PC-3 (cell line): ENCODE results near the gene CCNYL1. TPM values are rescaled to one million over a fixed set of nuclear protein-coding genes. Genes with fewer than 3 reads are reported as not detected.
A peak's percentile ranks its signal among the peaks of the same experiment; 100 is the strongest.
"Not testable (repeated sequence)": the region's sequence is repeated elsewhere in the genome, so short reads cannot be mapped to it uniquely, and the experiment has no call there.

Experiments used
- ATAC-seq: fragments of 200-7000 bp; cut with Tn5 transposase; 2 replicates; pipeline ENCODE4 v1.9.1; 2020; ENCODE audit warnings: mild to moderate bottlenecking, moderate library complexity
- BruUV-seq: library from RNA; stranded (reverse); fragments of 400-500 nt; replicated peaks from 2 replicates; lab custom pipeline; 2021; lab: Mats Ljungman, UMichigan
- CTCF ChIA-PET: fragments of 300-600 bp; sonication (Branson Sonifier 250); formaldehyde crosslinking; loops from one replicate; lab custom pipeline; 2022; ENCODE audit warnings: antibody characterized with exemption; lab: Charles Lee
- POLR2A ChIA-PET: fragments of 300-600 bp; sonication (Branson Sonifier 250); formaldehyde crosslinking; loops from one replicate; lab custom pipeline; 2022; ENCODE audit warnings: antibody characterized with exemption; ENCODE audit not compliant: unreplicated experiment; lab: Charles Lee
- DNase-seq: peaks from one replicate; pipeline ENCODE4 v3.0.0-alpha.2; 2015
- H2AFZ ChIP-seq: fragments of 300-600 bp; sonication (generic); 2 replicates; pipeline ENCODE4 v1.6.0; 2016; ENCODE audit warnings: antibody characterized with exemption, low read length
- H3F3A ChIP-seq: fragments of 300-600 bp; sonication (generic); one replicate; pipeline ENCODE4 v1.6.0; 2017; ENCODE audit warnings: antibody characterized with exemption, low read length, control low read depth, mild to moderate bottlenecking; ENCODE audit not compliant: unreplicated experiment
- H3K27ac ChIP-seq: fragments of 300-600 bp; sonication (generic); 2 replicates; pipeline ENCODE4 v1.5.1; 2016; ENCODE audit warnings: mild to moderate bottlenecking, low read length
- H3K27me3 ChIP-seq: fragments of 300-600 bp; sonication (generic); 2 replicates; pipeline ENCODE4 v1.6.1; 2016; ENCODE audit warnings: low read length, mixed read lengths
- H3K36me3 ChIP-seq: fragments of 300-600 bp; sonication (generic); 2 replicates; pipeline ENCODE4 v1.6.1; 2016; ENCODE audit warnings: low read depth, mixed run types, low read length, mixed read lengths
- H3K4me1 ChIP-seq: fragments of 300-600 bp; sonication (generic); 2 replicates; pipeline ENCODE4 v1.5.1; 2016; ENCODE audit warnings: low read length; ENCODE audit not compliant: insufficient read depth
- H3K4me2 ChIP-seq: fragments of 300-600 bp; sonication (generic); 2 replicates; pipeline ENCODE4 v1.6.0; 2016; ENCODE audit warnings: low read length
- H3K4me3 ChIP-seq: fragments of 300-600 bp; sonication (generic); 2 replicates; pipeline ENCODE4 v1.5.1; 2016; ENCODE audit warnings: mild to moderate bottlenecking, low read length, mixed read lengths
- H3K79me2 ChIP-seq: fragments of 300-600 bp; sonication (generic); 2 replicates; pipeline ENCODE4 v1.6.1; 2017; ENCODE audit warnings: low read length, mixed read lengths
- H3K9ac ChIP-seq: fragments of 300-600 bp; sonication (generic); 2 replicates; pipeline ENCODE4 v1.6.0; 2016; ENCODE audit warnings: mild to moderate bottlenecking, low read length
- H3K9me2 ChIP-seq: fragments of 300-600 bp; sonication (generic); replicated peaks from 2 replicates; pipeline ENCODE4 v1.6.1; 2016; ENCODE audit warnings: mixed run types, low read length, mixed read lengths
- H3K9me3 ChIP-seq: fragments of 300-600 bp; sonication (generic); 2 replicates; pipeline ENCODE4 v1.6.1; 2016; ENCODE audit warnings: low read length, mixed read lengths
- H4K20me1 ChIP-seq: fragments of 300-600 bp; sonication (generic); 2 replicates; pipeline ENCODE4 v1.6.1; 2016; ENCODE audit warnings: low read length, mixed read lengths
- CTCF ChIP-seq: fragments of 300-600 bp; sonication (generic); conservative IDR thresholded peaks from 2 replicates; pipeline ENCODE4 v1.5.1; 2017; ENCODE audit warnings: antibody characterized with exemption, low read depth, mild to moderate bottlenecking, low read length
- EZH2 ChIP-seq: fragments of 300-600 bp; sonication (generic); IDR thresholded peaks from one replicate; pipeline ENCODE4 v1.6.1; 2017; ENCODE audit warnings: antibody characterized with exemption, mild to moderate bottlenecking, low read length; ENCODE audit not compliant: unreplicated experiment
- EZH2phosphoT487 ChIP-seq: fragments of 300-600 bp; sonication (generic); IDR thresholded peaks from 2 replicates; pipeline ENCODE4 v1.6.1; 2018; ENCODE audit warnings: mild to moderate bottlenecking, antibody characterized with exemption, low read length, borderline replicate concordance
- intact Hi-C: fragments of 100-400 bp; cut with micrococcal nuclease; formaldehyde crosslinking; loops from 2 replicates; pipeline ENCODE4 v1.9.0; 2023
- total RNA-seq: library from RNA; depleted of rRNA; stranded (reverse); fragments of >200 nt; gene quantifications from 2 replicates; pipeline ENCODE4 v1.2.3, GENCODE V29; 2014

Gene CCNYL1
- total RNA-seq, 1 experiment from 2014 or later, result 14.7 TPM

GRCh38 chr2:207694811-207695281 lies 16.6 kb upstream of the CCNYL1 start:
- Histone ChIP-seq H3K4me1 (peaks cover 39% of the 10 kb centered on the region), H3K79me2 (no peaks in the 10 kb centered on the region), H3K9me3 (no peaks in the 10 kb centered on the region), H2AFZ (0 out of 2 replicates have a peak overlapping the region, but pooled peaks have one; percentile 7), H3K9ac (peak overlapping the region; percentile 50; the same call in 1 of the 2 replicates), H3K36me3 (no peaks in the 10 kb centered on the region), H3K27ac (peak overlapping the region; percentile 88), H3F3A (no peaks in the 10 kb centered on the region), H3K9me2 (no peaks in the 10 kb centered on the region), H3K4me2 (peak overlapping the region; percentile 49), H4K20me1 (no peaks in the 10 kb centered on the region), H3K4me3 (no peak overlapping the region), H3K27me3 (no peaks in the 10 kb centered on the region)
- ChIA-PET POLR2A (no interaction called here), CTCF (no interaction called here)
- intact Hi-C loops, result loop anchor here (5.0 kb wide), 1 partner anchor 32 kb away; no protein-coding TSS in a partner anchor
- peak; percentile 78 for DNase-seq
- no TSS peak for BruUV-seq
- ATAC-seq, result peak; percentile 91
- TF ChIP-seq EZH2phosphoT487 (no peak), CTCF (no peak), EZH2 (no peak)

- H3F3A ChIP-seq, result no peaks in the 10 kb centered on the region
- H3K9me2 ChIP-seq, result no peaks in the 10 kb centered on the region
- intact Hi-C loops, result no loop called here
- H3K27me3 ChIP-seq, result no peaks in the 10 kb centered on the region
- POLR2A ChIA-PET, result no interaction called here
- no TSS peak for BruUV-seq
- CTCF ChIA-PET, result no interaction called here
- H3K9me3 ChIP-seq, result no peaks in the 10 kb centered on the region
- H3K36me3 ChIP-seq, result no peaks in the 10 kb centered on the region
- no peak overlapping the region for H3K4me3 ChIP-seq
- ATAC-seq, result no peak
- H3K9ac ChIP-seq, result 0 out of 2 replicates have a peak overlapping the region, but pooled peaks have one; percentile 50
- H3K79me2 ChIP-seq, result no peaks in the 10 kb centered on the region
- H3K4me1 ChIP-seq, result peaks cover 39% of the 10 kb centered on the region
- DNase-seq, result no peak
- TF ChIP-seq EZH2phosphoT487 (no peak), CTCF (no peak), EZH2 (no peak)
- H2AFZ ChIP-seq, result 0 out of 2 replicates have a peak overlapping the region, but pooled peaks have one; percentile 7
- H4K20me1 ChIP-seq, result no peaks in the 10 kb centered on the region
- H3K4me2 ChIP-seq, result peak overlapping the region; percentile 49
- H3K27ac ChIP-seq, result peak overlapping the region; percentile 88
Measured at GRCh38 chr2:207695293-207695692, 16.1 kb upstream of the CCNYL1 start.

GRCh38 chr2:207696911-207697310 lies 14.5 kb upstream of the CCNYL1 start:
- H3K4me3 ChIP-seq, H4K20me1 ChIP-seq, H3K4me2 ChIP-seq, intact Hi-C loops, H3K27me3 ChIP-seq, H3K9ac ChIP-seq, H3K9me3 ChIP-seq, H3K79me2 ChIP-seq, H2AFZ ChIP-seq, H3F3A ChIP-seq, POLR2A ChIA-PET, H3K9me2 ChIP-seq, ATAC-seq, DNase-seq, BruUV-seq, H3K36me3 ChIP-seq, CTCF ChIA-PET: not testable (repeated sequence)
- peaks cover 39% of the 10 kb centered on the region for H3K4me1 ChIP-seq
- H3K27ac ChIP-seq, result peak overlapping the region; percentile 22; the same call in 1 of the 2 replicates
